Embryonic facial prominence (tissue), 1 donor: ENCODE results near the gene LZTR1.
"Not testable (repeated sequence)": the region's sequence is repeated elsewhere in the genome, so short reads cannot be mapped to it uniquely, and the experiment has no call there.

Source experiments
- DNase-seq: peaks from one replicate; pipeline ENCODE4 v3.0.0-alpha.2; 2016; ENCODE audit errors: extremely low spot score

LZTR1 gene

GRCh38 chr22:20981787-20982562, at the start of gene LZTR1:
Gene LZTR1, plus strand, starts transcription at chr22:20982297. Its CDS starts 75 bp downstream, at chr22:20982372.
- peak; percentile 50 for DNase-seq

GRCh38 chr22:20933910-20934309, 48.2 kb upstream of the LZTR1 start:
- DNase-seq = no peak

- not testable (repeated sequence) for DNase-seq
Measured at GRCh38 chr22:20935049-20935448, 47.0 kb upstream of the LZTR1 start.

- DNase-seq = not testable (repeated sequence)
Measured at GRCh38 chr22:20935780-20936539, 46.1 kb upstream of the LZTR1 start.

GRCh38 chr22:20937031-20937793, 44.9 kb upstream of the LZTR1 start:
- DNase-seq = no peak

- no peak for DNase-seq
Measured at GRCh38 chr22:20937794-20938671, 44.1 kb upstream of the LZTR1 start.

- not testable (repeated sequence) for DNase-seq
Measured at GRCh38 chr22:20939457-20940185, 42.5 kb upstream of the LZTR1 start.

- peak; percentile 17 for DNase-seq
Measured at GRCh38 chr22:20940186-20940651, 41.9 kb upstream of the LZTR1 start.

- DNase-seq = no peak
Measured at GRCh38 chr22:20940904-20941385, 41.2 kb upstream of the LZTR1 start.

GRCh38 chr22:20942203-20942902, 39.7 kb upstream of the LZTR1 start:
- not testable (repeated sequence) for DNase-seq

GRCh38 chr22:20943104-20943933, 38.8 kb upstream of the LZTR1 start:
- DNase-seq = no peak

GRCh38 chr22:20944042-20944441, 38.1 kb upstream of the LZTR1 start:
- no peak for DNase-seq

GRCh38 chr22:20945578-20945934, 36.5 kb upstream of the LZTR1 start:
- DNase-seq = no peak

GRCh38 chr22:20946080-20946986, 35.8 kb upstream of the LZTR1 start:
- no peak for DNase-seq

GRCh38 chr22:20946991-20947390, 35.1 kb upstream of the LZTR1 start:
- no peak for DNase-seq

GRCh38 chr22:20948450-20948849, 33.6 kb upstream of the LZTR1 start:
- no peak for DNase-seq

GRCh38 chr22:20948989-20949388, 33.1 kb upstream of the LZTR1 start:
- no peak for DNase-seq

GRCh38 chr22:20949698-20950183, 32.4 kb upstream of the LZTR1 start:
- DNase-seq = no peak
